GM18507 (cell line): ENCODE measurements around the gene JPH3.
"Not testable (repeated sequence)": the region's sequence is repeated elsewhere in the genome, so short reads cannot be mapped to it uniquely, and the experiment has no call there.

ENCODE experiments used
- DNase-seq: peaks from one replicate; pipeline ENCODE4 v3.0.0; 2011; ENCODE audit warnings: low read depth; ENCODE audit not compliant: insufficient read length; ENCODE audit errors: extremely low spot score
- FAIRE-seq: peaks from 2 replicates; lab custom pipeline; 2011; peaks lifted over from hg19 to GRCh38; lab: Jason Lieb, UNC

Gene JPH3

DNA sequence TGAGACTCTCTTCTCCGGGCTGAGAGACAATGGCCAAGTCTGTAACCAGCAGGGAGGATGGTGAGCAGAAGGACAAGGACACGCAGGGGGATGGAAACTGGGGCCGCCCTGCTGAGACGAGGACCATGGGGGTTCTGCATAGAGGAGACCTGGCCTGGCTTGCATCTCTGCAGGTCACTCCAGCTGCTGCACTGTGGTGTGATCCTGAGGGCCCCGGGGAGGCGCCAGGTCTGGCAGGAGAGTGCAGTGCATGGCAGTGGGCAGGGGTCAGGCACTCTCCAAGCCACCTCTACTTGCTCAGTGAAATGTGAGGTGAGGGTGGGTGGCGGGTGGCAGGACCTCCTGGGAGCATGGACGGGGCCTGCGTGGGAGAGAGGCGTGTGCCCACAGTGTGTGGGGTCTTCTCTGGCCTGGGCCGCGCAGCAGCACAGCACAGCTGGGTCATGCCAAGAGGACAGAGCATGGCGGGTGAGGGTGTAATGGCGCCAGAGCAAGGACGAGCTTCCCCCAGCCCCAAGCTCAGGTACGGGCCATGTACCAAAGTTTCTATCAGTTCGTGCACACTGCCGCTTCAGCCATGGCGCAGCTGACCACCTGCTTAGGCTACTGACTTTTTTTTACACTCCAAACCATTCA is 120.4 kb downstream of the JPH3 start:
- FAIRE-seq (no peak), DNase-seq (no peak)

DNA sequence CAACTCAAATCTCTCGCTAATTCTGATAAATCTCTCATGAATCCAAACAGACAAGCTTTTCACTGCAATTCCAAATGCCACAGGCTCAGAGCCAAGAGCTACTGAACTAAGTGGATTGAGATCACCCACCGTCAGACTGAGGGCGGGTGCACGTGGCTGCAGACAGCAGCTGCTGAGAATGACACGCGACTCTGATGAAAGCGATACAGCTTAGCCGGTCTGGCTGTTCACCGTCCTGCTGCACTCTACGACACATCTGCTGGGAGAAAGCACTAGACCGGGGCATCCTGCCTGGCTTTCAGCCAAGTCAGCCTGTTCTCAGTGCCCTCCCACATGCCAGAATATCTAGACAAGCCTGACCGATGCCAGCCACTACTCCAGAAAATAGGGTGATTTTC is 120.9 kb downstream of the JPH3 start:
- no peak for DNase-seq
- FAIRE-seq = peak; percentile 83

DNA sequence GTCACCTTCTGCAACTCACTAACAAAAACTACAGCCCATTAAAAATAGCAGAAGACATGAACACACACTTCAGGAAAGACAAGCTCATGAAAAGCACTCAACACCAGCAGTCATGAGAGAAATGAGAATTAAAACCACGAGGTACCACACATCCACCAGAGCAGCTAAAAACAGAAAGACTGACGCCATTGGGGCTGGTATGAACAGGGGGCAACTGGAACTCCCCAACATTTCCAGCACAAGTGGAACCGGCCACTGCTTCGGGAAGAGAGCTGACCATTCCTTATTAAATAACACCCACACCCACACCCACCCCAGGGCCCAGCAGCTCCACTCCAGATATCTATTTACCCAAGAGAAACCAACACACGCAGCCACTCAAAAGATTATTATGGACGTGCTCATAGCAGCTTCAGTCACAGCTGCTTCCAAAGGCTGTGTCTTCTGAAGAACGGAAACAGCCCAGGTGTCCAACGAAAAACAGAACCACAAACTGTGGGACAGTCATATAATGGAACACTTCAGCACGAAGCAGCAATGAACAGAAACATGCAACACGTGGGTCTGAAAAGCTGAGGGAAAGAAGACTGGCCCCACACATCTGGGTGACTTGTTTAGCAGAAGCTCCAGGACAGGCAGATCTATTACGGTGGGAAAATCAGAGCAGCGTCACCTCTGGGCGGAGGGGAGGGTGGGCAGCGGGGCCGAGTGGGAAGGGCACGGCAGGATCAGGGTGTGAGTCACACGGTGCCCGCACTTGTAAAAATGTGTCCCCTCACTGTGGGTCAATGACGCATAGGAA is 122.4 kb downstream of the JPH3 start:
- DNase-seq = no peak
- peak; percentile 91 for FAIRE-seq

DNA sequence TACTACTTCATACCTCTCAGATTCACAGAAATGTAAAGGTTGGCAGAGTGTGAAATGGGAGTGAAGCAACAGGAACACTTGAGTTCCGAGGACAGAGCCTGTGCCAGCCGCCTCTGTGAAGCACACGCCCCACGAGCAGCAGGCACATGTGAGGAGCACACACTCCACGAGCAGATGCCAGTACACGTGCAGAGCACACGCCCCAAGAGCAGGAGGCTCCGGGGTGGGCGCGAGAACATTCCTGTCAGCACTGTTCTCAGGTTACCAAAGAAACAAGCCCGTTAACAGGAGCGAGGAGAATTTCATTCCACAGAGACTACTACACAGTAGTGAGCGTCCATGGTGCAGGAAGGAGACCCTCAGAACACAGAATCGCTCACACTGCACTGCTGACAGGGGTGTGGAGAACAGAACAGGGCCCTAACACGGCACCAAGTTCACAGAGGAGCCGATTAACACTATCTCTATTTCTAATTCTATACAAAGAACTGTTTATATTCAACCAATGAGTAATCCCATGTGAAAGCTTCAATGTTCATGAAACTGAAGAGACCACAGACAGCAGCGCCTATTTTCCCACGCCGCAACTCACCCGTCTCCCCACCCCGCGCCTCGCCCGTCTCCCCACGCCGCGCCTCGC is 123.4 kb downstream of the JPH3 start:
- FAIRE-seq = no peak

DNA sequence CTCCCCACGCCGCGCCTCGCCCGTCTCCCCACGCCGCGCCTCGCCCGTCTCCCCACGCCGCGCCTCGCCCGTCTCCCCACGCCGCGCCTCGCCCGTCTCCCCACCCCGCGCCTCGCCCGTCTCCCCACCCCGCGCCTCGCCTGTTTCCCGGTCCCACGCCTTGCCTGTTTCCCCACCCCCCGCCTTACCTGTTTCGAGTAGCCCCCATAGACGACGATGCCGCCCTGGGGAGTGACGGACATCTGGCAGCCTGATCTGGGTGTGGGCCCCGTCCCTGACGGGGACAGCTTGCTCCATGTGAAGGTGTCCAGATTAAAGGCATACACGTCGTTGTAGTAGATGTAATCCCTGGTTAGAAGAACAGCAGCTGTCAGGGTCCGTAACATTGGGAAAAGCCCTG is 124.3 kb downstream of the JPH3 start:
- not testable (repeated sequence) for DNase-seq, FAIRE-seq

More for the DNA sequence above, 123.4 kb downstream of the JPH3 start:
- DNase-seq = no peak

DNA sequence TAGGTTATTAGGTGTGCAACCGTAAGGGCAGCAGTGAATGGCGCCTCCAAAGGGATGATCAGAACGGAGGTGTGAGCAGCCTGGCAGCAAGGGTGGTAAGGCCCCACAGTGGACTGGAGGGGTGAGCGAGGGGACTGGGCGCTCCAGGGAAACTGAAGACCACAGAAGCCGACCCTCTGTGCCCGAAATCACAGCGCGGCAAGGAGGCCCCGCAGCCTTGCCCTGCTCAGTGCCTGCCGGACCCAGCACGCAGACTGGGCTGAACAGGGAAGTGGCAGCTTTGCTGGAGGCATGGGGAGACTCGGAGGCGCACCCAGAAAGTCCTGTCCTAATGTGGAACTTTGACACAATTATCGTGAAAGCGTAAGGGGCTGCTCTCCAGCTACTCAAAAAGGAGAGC is 125.0 kb downstream of the JPH3 start:
- FAIRE-seq = no peak
- DNase-seq = no peak

DNA sequence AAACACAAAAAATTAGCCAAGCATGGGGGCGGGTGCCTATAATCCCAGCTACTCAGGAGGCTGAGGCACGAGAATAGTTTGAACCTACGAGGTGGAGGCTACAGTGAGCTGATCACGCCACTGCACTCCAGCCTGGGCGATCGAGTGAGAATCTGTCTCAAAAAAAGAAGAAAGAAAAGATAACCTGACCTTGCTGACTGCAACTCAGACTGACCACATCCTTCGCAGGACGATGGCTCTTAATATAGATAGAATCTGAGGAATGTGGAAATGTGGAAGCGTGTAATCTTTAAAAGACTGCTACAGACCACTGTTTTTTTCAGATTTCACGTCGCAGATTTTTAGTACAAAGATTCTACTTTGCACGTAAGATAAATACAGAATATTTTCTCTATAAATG is 125.7 kb downstream of the JPH3 start:
- DNase-seq = no peak
- no peak for FAIRE-seq

DNA sequence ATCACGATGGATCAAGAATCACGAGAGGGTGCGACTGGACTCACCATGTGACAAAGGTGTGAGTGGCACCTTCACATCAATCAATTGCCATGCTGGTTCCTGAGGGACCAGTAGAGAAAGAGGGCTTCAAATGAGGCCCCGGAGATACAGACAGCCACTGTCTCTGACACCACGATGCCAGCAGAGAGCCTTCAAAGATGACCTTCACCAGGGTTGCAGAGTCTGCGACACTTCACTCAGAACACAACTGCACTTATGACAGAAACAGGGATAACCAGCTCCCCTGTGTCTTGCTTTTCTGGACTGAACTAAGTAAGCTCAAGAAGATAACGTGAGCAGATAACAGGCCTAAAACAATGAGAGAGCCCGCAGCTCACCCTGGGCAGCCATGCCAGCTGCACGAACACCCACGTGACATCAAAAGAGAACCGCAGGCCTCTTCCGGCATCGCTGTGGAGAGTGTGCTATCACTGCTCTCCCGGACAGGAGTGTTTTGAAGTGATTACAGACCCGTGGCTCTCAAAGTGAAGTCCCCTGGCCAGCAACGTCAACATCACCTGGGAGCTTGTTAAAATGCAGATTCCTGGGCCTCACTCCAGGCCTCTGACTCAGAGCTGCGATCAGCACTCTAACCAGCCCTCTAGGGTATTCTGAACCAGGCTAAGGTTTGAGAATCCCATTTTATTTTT is 127.1 kb downstream of the JPH3 start:
- FAIRE-seq = no peak
- no peak for DNase-seq

DNA sequence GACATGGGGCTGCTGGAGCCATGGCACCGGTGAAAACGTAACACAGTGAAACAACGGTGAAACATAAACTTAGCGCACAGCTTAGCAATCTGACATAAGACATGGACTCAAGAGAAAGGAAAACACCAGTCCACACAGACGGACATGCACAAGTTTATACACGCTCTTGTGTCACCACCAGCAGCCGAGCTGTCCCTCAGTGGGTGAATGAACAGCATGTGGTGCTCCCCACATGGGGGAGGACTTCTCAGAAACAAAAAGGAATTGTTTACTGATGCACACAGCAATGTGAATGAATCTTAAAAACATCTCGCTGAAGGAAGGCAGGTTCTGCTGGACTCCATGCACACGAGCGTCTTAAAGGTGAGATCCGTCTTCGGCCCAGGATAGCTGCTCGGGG is 129.3 kb downstream of the JPH3 start:
- FAIRE-seq = no peak
- DNase-seq = no peak

DNA sequence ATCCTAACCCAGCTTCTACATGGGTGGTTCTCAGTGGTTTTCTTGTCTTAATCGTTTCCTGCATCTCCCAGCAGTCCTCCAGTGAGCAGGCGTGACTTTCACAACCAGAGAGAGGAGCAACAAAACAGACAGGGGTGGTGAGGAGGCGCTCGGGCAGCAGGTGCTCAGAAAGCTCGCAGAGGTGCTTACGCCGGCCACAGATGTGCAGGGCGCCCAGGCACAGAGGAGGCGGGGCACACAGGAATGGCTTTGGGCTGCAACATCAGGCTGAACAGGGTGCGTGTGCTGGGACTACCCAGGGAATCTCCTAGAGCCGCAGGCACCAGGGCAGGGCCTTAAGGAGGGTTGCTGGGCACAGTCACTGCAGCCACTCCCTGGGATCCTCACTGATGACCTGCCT is 130.9 kb downstream of the JPH3 start:
- FAIRE-seq (no peak), DNase-seq (no peak)

DNA sequence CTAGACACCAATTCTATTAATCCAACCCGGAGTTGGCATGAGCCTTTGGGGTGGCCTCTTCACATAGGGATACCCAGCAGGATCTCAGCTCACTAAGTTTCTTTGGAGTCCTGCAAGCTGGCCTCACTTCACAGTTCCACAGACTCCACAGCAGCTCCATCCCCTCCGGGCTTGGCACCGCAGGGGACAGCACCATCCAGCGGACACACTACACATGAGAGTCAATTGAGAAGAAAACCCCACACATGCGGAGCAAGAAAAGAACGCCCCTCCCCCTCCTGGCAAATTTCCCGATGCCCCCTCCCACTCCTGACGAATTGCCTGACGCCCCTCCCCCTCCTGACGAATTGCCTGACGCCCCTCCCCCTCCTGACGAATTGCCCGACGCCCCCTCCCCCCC is 132.3 kb downstream of the JPH3 start:
- no peak for DNase-seq
- FAIRE-seq = no peak

DNA sequence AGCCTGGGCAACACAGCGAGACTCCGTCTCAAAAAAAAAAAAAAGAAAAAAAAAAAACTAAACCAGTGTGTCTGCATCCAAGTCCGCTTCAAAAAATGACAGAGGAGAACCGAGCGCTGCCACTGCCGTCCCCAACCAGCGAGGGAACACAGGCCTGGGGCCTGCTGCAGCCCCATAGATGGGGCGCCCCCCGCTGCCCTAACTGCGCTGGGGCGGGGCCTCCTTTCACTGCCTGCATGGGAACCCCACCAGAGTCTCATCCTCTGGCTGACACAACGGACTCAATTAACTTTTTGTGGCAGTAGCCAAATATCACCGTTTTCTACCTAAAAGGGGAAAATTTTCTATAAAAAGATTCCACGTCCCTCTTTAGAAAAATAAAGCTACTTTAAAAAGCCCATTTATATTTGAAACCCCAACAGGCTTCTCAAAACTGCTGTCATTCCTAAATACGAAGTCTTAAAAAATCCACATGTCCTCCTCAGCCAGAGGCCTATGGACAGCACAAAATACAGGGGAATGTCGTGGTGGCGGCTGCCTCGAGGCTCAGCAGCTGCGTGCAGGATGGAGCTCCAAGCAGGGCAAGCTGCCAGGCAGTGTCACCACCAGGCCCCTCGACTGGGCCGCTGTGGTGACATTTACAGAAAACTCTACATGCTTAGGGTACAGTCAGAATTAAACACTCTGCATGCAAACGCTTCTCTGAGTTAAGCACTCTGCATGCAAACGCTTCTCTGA is 133.1 kb downstream of the JPH3 start:
- no peak for DNase-seq
- FAIRE-seq = no peak

DNA sequence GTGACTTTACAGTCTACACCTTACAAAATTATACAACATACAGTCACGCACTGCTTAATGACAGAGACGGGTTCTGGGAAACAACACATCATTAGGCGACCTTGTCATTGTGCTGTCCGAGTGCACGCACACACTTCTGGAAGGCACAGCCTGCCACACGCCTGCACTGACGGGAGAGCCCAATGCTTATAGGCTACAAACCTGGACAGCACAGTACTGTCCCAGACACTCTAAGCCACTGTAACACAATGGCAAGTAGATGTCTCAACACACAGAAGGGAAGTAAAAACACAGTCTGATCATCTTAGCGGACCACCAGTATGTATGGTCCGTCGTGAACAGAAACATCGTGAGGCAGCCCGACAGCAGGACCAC is 133.7 kb downstream of the JPH3 start:
- FAIRE-seq = no peak
- DNase-seq = no peak

DNA sequence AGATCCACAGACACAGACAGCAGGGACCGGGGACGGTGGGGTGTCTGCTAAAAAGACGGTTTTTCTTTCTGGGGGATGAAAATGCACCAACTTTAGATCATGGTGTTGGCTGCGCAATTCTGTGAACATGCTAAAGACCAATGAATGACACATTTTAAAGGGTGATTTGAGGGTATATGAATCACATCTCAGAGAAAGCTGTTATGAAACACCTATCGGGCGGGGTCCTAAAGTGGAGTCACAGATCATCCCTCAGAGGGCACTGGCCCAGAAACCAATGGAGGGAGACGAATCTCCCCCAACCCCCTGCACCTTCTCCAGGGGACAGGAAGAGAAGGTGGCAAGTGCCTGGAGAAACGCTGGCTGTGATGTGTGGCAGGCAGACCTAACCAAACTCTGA is 137.5 kb downstream of the JPH3 start:
- DNase-seq = no peak
- FAIRE-seq = no peak

DNA sequence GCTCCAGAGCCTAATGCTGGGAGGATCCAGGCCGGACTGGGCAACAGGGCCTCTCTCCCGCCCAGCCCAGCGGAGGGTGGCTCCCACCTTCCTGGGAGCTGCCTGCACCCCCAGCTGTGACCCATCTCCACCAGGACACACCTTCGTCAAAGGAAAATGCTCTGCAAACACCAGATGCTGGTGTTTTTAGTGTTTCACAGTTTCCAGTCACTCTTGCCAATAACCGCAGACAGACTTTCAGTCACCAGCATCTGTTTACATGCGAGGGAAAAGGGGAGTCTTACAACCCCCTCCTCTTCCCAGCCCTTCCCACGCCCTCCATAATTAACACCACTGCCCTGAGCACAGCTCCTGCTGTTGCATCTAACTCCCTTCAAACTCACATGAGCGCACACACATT is 138.1 kb downstream of the JPH3 start:
- no peak for DNase-seq
- no peak for FAIRE-seq

DNA sequence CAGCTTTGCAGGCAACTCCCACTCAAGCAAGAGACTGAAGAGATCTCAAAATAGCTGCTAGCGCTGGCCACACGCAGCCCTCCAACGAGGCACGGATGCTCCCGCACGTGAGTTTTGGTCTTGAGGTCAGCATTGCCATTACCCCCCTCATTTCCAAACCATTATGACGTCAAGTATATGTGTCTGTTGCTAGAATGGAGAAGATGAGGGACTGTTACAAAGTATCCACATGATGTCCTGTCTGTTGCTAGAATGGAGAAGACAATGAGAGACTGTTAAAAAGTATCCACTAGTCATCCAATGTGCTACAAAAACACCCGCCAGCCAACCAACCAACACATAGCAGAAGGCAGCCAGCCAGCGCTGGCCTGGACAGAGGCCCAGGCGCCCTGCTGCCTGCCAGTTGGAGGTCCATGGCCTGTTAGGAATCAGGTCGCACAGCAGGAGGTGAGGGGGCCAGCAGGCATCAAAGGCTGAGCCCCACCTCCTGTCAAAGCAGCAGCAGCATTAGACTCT is 138.7 kb downstream of the JPH3 start:
- DNase-seq (no peak), FAIRE-seq (no peak)

DNA sequence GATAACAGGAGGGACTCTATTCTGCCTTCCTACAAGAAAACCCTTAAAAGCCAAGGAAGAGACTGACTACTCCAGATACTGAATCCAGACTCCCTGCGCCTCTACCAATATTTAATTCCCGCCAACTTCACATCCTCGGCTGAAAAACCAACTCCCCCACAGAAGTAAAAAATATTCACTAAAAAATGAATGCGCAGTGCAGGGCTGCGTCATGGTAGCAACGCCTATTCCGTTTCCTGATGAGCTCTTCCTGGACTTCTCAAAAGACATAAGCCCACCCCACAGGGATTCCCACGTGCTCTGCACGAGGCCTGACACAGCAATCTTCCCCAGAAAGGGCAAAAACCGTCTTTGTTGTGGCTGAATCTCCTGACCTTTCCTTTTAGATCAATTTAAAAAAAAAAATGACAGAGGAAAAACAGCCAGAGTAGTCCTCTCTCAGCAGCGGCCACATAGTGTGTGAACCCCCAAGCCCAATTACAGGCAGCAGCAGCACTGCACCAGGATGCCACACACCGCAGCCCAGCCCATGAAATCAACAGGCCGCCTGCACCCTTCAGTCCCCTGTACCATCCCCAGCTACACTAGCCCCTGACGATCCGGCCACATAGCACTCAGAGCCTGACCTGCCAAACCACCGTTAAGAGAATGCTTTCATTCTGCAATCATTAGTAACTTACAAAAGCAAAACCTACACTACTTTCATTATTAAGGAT is 139.6 kb downstream of the JPH3 start:
- FAIRE-seq = no peak
- DNase-seq = no peak

DNA sequence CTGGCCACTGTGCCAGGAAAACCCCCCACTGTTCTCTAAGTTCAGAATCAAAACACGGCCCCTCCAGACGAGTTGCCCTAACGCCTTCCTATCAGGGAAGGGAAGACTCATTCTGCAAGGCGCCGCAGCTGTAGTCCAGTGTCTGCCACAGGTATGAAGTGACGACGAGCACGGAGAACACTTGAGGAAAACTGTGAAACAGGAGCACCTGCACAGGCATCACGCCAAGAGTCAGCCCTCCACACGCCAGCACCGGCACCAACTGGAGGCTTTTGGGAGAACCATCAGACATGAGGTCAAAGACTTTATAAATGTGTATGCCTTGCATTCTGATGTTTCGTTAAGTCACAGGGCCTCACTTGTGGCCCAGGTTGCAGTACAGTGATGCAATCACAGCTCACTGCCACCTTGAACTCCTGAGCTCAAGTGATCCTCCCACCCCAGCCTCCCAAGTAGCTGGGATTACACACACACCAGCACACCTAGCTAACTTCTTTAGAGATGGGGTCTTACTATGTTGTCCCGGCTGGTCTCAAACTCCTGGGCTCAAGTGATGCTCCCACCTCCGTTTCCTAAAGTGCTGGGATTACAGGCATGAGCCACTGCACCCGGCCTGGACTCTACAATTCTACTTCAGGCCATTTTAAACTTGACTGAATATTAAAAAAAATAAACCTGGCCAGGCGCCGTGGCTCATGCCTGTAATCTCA is 140.6 kb downstream of the JPH3 start:
- DNase-seq (no peak), FAIRE-seq (no peak)
